GM12872 (cell line): ENCODE measurements around the gene SF3B3.

ENCODE experiments used
- TF ChIP-seq, protein P1 (sequence below): IDR thresholded peaks from 3 replicates; pipeline ENCODE4 v1.5.1; 2011; ENCODE audit warnings: low read depth, mild to moderate bottlenecking, low read length, moderate library complexity; ENCODE audit not compliant: insufficient read depth

SF3B3 gene

DNA sequence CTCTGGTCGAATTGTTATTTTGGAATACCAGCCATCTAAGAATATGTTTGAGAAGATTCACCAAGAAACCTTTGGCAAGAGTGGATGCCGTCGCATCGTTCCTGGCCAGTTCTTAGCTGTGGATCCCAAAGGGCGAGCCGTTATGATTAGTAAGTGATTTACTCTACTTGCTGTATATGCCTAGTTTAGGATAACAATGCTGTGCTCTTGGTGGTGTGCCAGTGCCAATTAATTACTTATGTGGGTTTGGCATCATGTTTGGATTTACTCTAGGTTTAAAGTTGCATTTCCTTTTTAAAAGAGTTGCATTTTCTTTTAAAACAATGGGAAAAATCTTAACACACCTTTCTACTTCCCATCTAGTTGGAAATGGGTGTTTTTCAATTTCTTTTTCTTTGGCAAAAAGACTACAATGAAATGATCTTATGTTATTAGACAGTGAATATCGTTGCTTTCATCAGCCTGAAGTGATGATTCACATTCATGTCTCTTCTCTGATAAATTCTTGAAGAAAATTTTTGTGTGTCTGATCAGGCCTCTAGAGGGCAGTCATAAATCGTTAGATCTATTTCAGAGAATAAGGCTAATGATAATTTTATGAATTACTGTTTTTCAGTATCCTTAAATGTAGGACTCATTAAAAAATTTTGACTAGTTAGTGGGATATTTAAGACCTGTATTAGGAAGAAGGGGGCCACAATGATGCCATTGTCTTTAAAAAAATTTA is 5.6 kb downstream of the SF3B3 start:
- TF ChIP-seq, protein P1, sequence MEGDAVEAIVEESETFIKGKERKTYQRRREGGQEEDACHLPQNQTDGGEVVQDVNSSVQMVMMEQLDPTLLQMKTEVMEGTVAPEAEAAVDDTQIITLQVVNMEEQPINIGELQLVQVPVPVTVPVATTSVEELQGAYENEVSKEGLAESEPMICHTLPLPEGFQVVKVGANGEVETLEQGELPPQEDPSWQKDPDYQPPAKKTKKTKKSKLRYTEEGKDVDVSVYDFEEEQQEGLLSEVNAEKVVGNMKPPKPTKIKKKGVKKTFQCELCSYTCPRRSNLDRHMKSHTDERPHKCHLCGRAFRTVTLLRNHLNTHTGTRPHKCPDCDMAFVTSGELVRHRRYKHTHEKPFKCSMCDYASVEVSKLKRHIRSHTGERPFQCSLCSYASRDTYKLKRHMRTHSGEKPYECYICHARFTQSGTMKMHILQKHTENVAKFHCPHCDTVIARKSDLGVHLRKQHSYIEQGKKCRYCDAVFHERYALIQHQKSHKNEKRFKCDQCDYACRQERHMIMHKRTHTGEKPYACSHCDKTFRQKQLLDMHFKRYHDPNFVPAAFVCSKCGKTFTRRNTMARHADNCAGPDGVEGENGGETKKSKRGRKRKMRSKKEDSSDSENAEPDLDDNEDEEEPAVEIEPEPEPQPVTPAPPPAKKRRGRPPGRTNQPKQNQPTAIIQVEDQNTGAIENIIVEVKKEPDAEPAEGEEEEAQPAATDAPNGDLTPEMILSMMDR, result peak; percentile 31; the same call in 2 of the 3 replicates

DNA sequence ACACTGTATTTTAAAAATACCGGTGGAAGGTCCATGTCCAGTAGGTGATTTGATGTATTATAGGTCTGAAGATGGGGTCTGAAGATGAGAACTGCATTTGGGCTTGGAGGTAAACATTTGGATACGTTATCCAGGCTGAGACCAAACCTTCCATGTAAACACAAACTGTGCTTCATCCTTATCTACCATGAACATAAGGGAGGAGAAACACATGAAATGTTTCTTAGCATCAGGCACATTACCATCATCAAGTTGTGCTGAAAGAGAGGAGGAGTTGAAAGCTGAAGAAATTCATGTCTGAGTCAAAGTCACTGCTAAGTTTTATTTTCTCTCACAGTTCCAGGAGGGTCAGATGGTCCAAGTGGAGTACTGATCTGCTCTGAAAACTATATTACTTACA is 11.4 kb downstream of the SF3B3 start:
- TF ChIP-seq, protein P1, result no peak

DNA sequence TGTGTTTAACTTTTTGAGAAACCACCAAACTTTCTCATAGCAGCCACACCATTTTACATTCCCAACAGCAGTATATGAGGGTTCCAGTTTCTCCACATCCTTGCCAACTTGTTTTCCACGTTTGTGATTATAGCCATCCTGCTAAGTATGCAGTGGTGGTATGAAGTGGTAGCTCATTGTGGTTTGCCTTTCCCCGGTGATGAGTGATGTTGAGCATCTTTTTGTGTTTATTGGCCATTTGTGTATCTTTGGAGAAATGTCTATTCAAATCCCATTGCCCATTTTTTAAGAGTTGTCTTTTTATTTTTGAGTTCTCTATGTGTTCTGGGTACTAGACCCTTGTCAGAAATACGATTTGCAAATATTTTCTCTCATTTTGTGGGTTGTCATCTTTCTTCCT is 17.4 kb downstream of the SF3B3 start:
- TF ChIP-seq, protein P1, result no peak

DNA sequence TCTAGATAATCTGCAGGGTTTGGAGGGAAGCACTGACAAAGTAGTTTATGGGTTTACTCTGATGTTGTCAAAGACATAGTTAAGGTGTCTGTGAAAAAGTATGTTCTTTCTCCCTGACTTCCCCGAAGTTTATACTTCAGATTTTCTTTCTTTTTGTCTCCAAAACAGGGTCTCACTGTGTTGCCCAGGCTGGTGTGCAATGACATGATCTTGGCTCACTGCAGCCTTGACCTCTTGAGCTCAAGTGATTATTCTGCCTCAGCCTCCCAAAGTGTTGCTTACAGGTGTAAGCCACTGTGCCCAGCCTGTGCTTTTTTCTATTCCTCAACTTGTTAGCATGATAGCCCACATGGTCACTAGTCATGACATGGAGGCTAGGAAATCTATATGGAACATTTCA is 20.9 kb downstream of the SF3B3 start:
- TF ChIP-seq, protein P1, result no peak

DNA sequence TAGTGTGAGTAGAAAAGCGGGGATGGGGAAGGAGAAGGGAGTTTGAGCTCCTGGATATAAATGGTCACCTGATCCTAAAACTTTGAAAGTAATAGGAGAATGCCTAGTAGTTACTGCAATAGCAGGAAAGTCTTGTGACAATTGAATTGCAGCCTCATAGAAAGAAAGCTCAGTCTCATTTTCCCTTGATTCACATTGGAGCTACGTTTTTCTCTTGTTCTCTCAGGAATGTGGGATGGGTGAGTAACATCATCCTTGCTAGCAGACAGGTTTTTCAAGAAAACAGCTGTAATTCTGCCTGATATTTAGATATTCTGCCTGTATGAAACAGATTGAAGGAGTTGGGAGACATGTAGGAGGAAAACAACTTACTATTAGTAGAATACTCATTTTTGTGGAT is 25.3 kb downstream of the SF3B3 start:
- TF ChIP-seq, protein P1, result no peak

DNA sequence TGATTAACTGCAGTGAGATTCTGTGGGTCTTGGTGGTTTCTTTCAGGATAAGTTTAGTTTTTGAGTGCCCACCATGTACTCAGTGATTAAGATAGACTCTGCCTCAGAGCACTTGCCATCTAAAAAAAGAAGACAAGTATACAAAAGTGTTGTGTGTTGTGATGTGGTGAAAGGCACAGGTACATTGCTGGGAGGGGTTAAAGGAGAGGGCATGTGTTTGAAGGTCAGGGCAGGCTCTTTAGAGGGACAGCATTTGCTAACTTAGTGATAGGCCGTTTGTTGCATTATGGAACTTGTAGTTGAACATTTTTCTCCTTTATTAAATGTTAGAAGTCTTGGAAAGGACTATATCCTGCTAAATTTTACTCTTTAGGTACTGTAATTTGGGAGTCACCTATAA is 26.5 kb downstream of the SF3B3 start:
- TF ChIP-seq, protein P1, result no peak

DNA sequence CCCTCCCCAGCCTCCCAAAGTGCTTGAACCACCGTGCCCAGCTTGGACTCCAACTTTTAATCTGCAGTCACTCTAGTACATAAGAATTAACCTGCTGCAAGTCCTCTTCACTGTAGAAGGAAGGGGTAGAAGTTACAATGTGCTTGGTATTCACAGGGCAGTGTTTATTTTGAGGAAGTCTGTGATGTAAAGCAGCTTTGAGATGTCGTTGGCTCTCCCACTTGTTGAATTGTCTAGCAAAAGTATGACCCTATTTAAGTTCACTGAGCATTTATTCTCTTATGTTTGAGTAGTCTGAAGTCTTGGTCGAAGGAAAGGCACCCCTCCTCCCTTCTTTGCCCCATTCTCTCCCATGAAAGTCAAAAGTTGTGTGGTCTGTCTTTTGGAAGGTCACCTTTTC is 28.2 kb downstream of the SF3B3 start:
- TF ChIP-seq, protein P1, result no peak

DNA sequence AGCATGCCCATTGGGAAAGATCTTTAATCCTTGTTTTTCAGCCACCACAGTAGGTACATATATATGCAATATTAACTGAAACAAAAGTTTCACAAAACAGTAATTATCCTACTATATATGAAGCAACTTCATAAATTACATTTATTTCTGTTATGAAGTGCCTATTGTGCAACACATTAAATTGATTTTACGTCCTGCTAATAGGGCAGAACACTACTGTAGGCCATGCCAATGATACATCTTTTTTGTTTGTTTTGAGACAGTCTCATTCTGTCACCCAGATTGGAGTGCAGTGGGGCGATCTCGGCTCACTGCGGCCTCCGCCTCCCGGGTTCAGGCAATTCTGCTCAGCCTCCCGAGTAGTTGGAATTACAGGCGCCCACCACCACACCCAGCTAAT is 29.1 kb downstream of the SF3B3 start:
- TF ChIP-seq, protein P1, result no peak
